Measurements from ENCODE around the gene TLR5. TPM values are rescaled to one million over a fixed set of nuclear protein-coding genes. Genes with fewer than 3 reads are reported as not detected.

The TLR5 gene
- polyA plus RNA-seq, 1 of the 3 experiments (the other 2 are of a cell fraction): not detected

DNA sequence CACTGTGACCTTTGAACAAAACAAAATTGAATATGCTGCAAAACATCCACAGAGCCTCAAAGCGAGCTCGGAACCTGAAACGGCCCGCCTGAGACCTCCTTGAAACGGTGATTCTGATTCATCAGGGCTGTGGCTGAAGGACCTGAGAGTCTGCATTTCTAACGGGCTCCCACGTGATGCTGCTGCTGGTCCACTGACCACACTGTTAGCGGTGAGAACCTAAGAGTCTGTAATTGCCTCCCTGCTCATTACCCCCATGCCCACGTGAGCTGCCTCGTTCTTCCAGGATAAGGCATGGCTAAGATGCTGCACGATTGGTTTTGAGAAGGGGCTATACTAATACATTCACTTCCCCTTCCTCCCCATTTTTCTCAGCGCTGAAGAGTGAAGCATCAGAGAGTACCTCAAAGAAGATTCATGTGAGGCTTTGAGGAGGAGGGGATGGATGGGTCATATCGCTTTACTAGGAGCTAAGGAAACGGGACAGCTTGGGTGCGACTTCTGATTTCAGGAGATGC, 9.7 kb downstream of the TLR5 start:
- TF ChIP-seq, protein P1, sequence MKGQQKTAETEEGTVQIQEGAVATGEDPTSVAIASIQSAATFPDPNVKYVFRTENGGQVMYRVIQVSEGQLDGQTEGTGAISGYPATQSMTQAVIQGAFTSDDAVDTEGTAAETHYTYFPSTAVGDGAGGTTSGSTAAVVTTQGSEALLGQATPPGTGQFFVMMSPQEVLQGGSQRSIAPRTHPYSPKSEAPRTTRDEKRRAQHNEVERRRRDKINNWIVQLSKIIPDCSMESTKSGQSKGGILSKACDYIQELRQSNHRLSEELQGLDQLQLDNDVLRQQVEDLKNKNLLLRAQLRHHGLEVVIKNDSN (IDR thresholded peaks at IDR 0.05; ENCODE audit: borderline replicate concordance, low read depth): peak; percentile 9; the same call in 1 of the 2 replicates
- TF ChIP-seq EZH2phosphoT487 (IDR thresholded peaks at IDR 0.05; ENCODE audit: borderline replicate concordance, low read depth): no peak
- Histone ChIP-seq H3F3A (replicated peaks; ENCODE audit: insufficient read depth) (no peaks in the 10 kb centered on the region), H3K9me2 (no peaks in the 10 kb centered on the region), H3K79me2 (ENCODE audit: insufficient read depth) (no peaks in the 10 kb centered on the region), H3K4me2 (peak overlapping the region; percentile 91), H3K9ac (no peak overlapping the region), H3K4me1 (ENCODE audit: control insufficient read depth in 1 of 2, insufficient read depth in 2 of 2, low read depth in 1 of 2, low read length in 1 of 2) (peaks cover 10 to 16% of the 10 kb centered on the region in 2 experiments; a peak in 3 of 4 replicates), H4K20me1 (ENCODE audit: insufficient read depth) (no peaks in the 10 kb centered on the region), H2AFZ (ENCODE audit: low read depth) (no peak overlapping the region), H3K27me3 (ENCODE audit: insufficient read depth) (peaks cover 29% of the 10 kb centered on the region), H3K9me3 (no peaks in the 10 kb centered on the region), H3K4me3 (ENCODE audit: low read depth in 2 of 2, low read length in 1 of 2) (peak overlapping the region in 1 of 2 experiments; percentile 58; a peak in 1 of 4 replicates), H3K36me3 (replicated peaks in 1 of 2; ENCODE audit: control insufficient read depth in 1 of 2, insufficient read depth in 2 of 2, low read length in 1 of 2) (no peaks in the 10 kb centered on the region), H3K27ac (ENCODE audit: low read depth in 2 of 2, low read length in 1 of 2) (no peak overlapping the region)
- ChIA-PET POLR2A (no interaction called here), CTCF (interaction anchor here (0.6 to 10.1 kb wide), 72 partner anchors 8 to 670 kb away, joined by 3 to 130 read pairs (median 4); partner anchors contain the start of genes SUSD4 and TLR5)
- DNase-seq: no peak
- 32% methylated on average over 15 of the region's 15 CpGs for WGBS (ENCODE audit: low lambda C conversion rate)

DNA sequence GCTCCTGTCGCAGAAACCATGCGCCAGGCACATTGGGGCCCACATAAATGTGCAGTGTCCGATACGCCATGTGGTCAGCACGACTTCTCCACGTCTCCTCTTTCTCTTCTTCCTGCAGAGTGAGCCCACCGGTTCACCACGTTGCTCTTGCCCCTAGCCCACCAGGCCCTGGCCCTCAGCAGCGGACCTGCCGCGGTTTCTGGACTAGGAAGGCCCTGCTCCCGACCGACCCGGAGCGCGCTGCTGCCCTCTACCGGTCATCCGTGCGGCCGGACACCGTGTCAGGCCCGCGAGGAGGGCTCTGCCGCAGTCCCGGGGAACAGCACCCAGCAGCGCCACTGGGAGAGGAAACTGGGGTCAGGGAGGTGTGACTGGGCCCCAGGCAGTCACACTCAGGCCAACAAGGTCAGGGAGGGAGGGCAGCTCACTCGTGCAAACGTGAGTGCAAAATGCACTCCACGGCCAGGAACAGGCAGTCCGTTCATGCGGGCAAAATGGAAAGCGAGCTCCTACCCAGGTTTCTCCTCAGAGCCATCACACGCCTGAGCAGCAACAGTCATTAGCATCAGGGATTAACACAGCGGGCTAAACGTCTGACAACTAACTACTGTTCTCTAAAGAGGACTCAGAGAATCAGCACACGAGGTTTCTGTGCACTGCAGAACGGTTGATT, 13.7 kb downstream of the TLR5 start:
- peak overlapping the region; percentile 18 to 22; a peak in 3 of 4 replicates for H3K4me3 ChIP-seq (ENCODE audit: low read depth in 2 of 2, low read length in 1 of 2)
- peaks cover 2 to 16% of the 10 kb centered on the region in 2 experiments; a peak in 1 of 4 replicates for H3K4me1 ChIP-seq (ENCODE audit: control insufficient read depth in 1 of 2, insufficient read depth in 2 of 2, low read depth in 1 of 2, low read length in 1 of 2)
- no peaks in the 10 kb centered on the region for H4K20me1 ChIP-seq (ENCODE audit: insufficient read depth)
- H2AFZ ChIP-seq (ENCODE audit: low read depth): no peak overlapping the region
- 53% methylated on average over 20 of the region's 37 CpGs for WGBS (ENCODE audit: low lambda C conversion rate)
- TF ChIP-seq, protein P2, sequence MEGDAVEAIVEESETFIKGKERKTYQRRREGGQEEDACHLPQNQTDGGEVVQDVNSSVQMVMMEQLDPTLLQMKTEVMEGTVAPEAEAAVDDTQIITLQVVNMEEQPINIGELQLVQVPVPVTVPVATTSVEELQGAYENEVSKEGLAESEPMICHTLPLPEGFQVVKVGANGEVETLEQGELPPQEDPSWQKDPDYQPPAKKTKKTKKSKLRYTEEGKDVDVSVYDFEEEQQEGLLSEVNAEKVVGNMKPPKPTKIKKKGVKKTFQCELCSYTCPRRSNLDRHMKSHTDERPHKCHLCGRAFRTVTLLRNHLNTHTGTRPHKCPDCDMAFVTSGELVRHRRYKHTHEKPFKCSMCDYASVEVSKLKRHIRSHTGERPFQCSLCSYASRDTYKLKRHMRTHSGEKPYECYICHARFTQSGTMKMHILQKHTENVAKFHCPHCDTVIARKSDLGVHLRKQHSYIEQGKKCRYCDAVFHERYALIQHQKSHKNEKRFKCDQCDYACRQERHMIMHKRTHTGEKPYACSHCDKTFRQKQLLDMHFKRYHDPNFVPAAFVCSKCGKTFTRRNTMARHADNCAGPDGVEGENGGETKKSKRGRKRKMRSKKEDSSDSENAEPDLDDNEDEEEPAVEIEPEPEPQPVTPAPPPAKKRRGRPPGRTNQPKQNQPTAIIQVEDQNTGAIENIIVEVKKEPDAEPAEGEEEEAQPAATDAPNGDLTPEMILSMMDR (IDR thresholded peaks at IDR 0.05): peak; percentile 78
- TF ChIP-seq RAD21 (IDR thresholded peaks at IDR 0.05; ENCODE audit: low read length) (peak; percentile 42), SMC3 (IDR thresholded peaks at IDR 0.05; ENCODE audit: low read depth, low read length) (peak; percentile 26; the same call in 1 of the 2 replicates)
- TF ChIP-seq, protein P3, sequence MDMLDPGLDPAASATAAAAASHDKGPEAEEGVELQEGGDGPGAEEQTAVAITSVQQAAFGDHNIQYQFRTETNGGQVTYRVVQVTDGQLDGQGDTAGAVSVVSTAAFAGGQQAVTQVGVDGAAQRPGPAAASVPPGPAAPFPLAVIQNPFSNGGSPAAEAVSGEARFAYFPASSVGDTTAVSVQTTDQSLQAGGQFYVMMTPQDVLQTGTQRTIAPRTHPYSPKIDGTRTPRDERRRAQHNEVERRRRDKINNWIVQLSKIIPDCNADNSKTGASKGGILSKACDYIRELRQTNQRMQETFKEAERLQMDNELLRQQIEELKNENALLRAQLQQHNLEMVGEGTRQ (IDR thresholded peaks at IDR 0.05; ENCODE audit: borderline replicate concordance, low read depth, low read length): no peak
- peaks cover 24% of the 10 kb centered on the region for H3K27me3 ChIP-seq (ENCODE audit: insufficient read depth)
- no peaks in the 10 kb centered on the region for H3K36me3 ChIP-seq (replicated peaks in 1 of 2; ENCODE audit: control insufficient read depth in 1 of 2, insufficient read depth in 2 of 2, low read length in 1 of 2)
- no peaks in the 10 kb centered on the region for H3K79me2 ChIP-seq (ENCODE audit: insufficient read depth)
- H3K27ac ChIP-seq (ENCODE audit: low read depth in 2 of 2, low read length in 1 of 2): no peak overlapping the region
- peak; percentile 86 for DNase-seq
- H3K9me3 ChIP-seq: no peaks in the 10 kb centered on the region
- ChIA-PET CTCF (interaction anchor here (0.5 to 10.3 kb wide), 31 partner anchors 8 to 566 kb away, joined by 3 to 130 read pairs (median 3); partner anchors contain the start of gene TLR5), POLR2A (no interaction called here)
- no peaks in the 10 kb centered on the region for H3F3A ChIP-seq (replicated peaks; ENCODE audit: insufficient read depth)
- no peak overlapping the region for H3K9ac ChIP-seq
- H3K4me2 ChIP-seq: 0 out of 2 replicates have a peak overlapping the region, but pooled peaks have one; percentile 40
- H3K9me2 ChIP-seq: no peaks in the 10 kb centered on the region
